IPS-18a (cell line): ENCODE measurements around the gene EHD3.

ENCODE experiments used
- H3K27ac ChIP-seq: one replicate; pipeline ENCODE4 v1.5.1; 2013; ENCODE audit warnings: low read length
- H3K27me3 ChIP-seq: one replicate; pipeline ENCODE4 v1.6.1; 2013; ENCODE audit warnings: mild to moderate bottlenecking, low read length; ENCODE audit not compliant: control insufficient read depth, insufficient read depth
- H3K36me3 ChIP-seq: one replicate; pipeline ENCODE4 v1.6.1; 2013; ENCODE audit warnings: low read depth, low read length; ENCODE audit not compliant: control insufficient read depth
- H3K4me1 ChIP-seq: one replicate; pipeline ENCODE4 v1.6.1; 2013; ENCODE audit warnings: low read depth, low read length; ENCODE audit not compliant: control insufficient read depth
- H3K4me3 ChIP-seq: one replicate; pipeline ENCODE4 v1.5.1; 2013; ENCODE audit warnings: low read length
- H3K9ac ChIP-seq: one replicate; pipeline ENCODE4 v1.6.1; 2013; ENCODE audit warnings: mild to moderate bottlenecking, low read length, moderate library complexity
- H3K9me3 ChIP-seq: one replicate; pipeline ENCODE4 v1.6.1; 2013; ENCODE audit warnings: low read depth, low read length; ENCODE audit not compliant: control insufficient read depth

Gene EHD3

DNA sequence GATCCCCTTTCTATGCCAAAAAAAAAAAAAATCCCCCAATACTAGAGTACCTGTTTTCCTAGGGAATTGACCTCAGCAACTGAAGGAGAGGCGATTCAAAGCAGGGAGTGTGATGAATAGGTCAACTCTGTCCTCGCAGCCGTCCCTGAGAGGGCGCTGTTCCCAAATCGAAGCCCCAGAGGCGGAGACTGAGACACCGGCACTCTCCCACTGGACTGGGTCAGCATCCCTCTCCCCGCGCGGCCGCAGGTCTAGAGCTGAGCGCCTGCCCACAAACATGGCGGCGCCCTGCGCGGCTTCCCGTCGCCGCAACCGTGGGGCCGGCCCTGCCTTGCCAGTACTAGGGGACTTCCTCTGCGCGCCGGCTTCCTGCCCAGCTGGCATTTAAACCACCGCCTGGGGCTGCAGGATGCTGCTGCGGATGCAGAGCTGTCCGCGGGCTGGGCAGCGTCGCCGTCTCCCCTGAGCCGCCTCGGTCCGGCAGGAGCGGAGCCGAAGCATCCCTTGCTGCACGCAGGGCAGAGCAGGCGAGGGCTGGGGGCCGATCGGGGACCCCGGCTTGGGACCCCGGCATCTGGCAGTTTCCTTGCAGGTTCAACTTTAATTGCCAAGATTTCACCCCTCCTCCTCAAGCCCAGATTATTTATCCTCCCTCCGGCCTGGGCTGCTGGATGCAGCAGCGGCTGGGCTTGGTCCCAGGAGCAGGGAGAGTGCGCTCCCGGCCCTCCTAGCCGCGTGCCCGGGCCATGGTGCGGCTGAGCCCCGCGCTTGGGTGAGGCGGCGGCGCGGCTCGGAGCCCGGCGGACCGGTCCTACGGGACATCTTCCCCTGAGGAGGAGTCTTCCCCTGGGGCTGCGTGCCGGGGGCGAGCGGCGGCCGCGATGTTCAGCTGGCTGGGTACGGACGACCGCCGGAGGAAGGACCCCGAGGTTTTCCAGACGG lies at the start of gene EHD3:
Gene EHD3, plus strand, starts transcription at position 412 of the 942 bp plus-strand sequence. Its CDS starts 470 bp downstream, at position 882.
- no peak within 1 kb of the TSS for H3K27ac ChIP-seq
- H3K4me3 ChIP-seq, result peak within 1 kb of the TSS; percentile 80
- peaks cover 10% of the 10 kb centered on the region for H3K27me3 ChIP-seq
- peaks cover 4% of the 10 kb centered on the region for H3K4me1 ChIP-seq
- H3K9ac ChIP-seq, result no peak within 1 kb of the TSS
- H3K9me3 ChIP-seq, result no peaks in the 10 kb centered on the region
- H3K36me3 ChIP-seq, result no peaks in the 10 kb centered on the region

DNA sequence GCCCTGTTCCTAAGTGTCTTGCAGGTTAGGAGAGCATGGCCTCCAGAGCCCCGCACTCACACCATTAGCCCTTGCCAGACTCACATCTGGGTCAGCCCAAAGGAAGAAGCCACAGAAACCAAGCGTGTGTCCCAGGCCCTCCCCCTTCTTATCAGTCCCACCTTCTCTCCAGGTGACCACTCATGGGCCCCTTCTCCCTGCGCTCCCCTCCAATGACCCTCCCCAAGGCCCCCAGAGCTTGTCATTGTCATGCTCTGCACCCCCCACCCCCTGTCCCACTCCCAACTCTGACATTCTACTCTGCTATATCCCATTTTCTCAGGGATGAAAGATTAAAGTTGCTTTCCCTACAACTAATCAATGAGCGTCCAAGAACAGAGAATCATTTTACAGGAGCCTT lies 46.8 kb upstream of the EHD3 start:
- Histone ChIP-seq H3K27ac (no peak overlapping the region), H3K4me1 (no peaks in the 10 kb centered on the region), H3K27me3 (no peaks in the 10 kb centered on the region), H3K4me3 (no peak overlapping the region), H3K9me3 (no peaks in the 10 kb centered on the region), H3K9ac (no peak overlapping the region), H3K36me3 (no peaks in the 10 kb centered on the region)

DNA sequence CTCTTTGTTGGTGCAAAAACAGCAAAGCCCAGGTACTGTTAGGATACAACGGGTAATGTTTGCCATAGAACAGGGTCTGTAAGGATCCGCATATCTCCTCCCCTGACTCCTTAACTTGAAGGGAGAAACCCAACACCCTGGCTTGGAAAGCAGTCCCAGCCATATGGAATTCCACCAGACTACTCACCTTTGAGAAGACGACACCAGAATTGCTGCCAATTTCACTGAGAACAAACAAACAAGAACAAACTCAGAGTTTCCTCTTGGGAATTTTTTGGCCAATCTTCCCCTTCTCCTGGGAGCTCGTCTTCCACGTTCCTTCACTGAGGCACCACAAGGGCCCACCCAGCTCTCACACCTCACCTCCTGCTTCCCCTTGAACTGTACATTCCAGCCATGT lies 45.8 kb upstream of the EHD3 start:
- Histone ChIP-seq H3K9me3 (no peaks in the 10 kb centered on the region), H3K4me1 (no peaks in the 10 kb centered on the region)

DNA sequence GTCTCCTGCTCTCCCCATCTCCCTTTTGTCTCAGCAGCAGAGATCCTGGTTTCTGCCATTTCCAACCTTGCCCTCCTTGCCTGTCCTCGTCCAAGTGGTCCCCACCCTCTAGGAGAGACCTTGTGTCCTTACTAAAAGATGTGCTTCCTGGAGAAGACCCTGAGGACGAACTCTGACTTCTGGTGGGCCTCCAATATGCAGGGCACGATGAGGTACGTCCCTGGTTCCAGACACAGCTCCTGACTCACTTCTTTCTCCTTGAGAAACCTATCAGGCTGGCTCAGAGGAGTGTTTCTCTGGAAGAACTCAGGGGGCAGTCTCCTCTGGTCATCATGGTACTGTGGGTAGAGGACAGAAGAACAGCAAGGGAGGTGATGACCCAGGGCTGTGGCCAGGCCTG lies 44.8 kb upstream of the EHD3 start:
- Histone ChIP-seq H3K36me3 (no peaks in the 10 kb centered on the region), H3K27ac (no peak overlapping the region), H3K9me3 (no peaks in the 10 kb centered on the region), H3K4me3 (no peak overlapping the region), H3K27me3 (no peaks in the 10 kb centered on the region), H3K4me1 (no peaks in the 10 kb centered on the region), H3K9ac (no peak overlapping the region)

More for the DNA sequence above, 45.8 kb upstream of the EHD3 start:
- Histone ChIP-seq H3K4me3 (no peak overlapping the region), H3K27ac (no peak overlapping the region), H3K9ac (no peak overlapping the region), H3K36me3 (no peaks in the 10 kb centered on the region), H3K27me3 (no peaks in the 10 kb centered on the region)

DNA sequence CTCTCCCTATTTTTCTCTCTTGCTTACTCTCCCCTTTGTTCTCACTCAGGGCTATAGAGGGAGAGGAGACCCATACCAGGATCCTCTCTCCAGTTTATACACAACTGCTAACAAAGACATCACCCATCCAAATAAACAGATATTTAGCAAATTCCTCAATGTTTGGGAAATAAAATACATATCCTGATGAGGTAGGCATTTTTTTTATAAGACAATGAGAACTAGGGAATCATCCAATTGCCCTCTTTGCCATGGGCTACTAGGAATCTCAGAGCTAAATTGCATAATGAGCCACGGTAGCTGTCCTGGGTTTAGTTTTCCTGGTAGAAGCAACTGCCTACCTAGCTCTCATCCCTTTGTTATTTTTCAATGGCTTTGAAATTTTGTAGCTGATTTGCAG lies 43.8 kb upstream of the EHD3 start:
- Histone ChIP-seq H3K27ac (no peak overlapping the region), H3K4me1 (no peaks in the 10 kb centered on the region), H3K9ac (no peak overlapping the region)

DNA sequence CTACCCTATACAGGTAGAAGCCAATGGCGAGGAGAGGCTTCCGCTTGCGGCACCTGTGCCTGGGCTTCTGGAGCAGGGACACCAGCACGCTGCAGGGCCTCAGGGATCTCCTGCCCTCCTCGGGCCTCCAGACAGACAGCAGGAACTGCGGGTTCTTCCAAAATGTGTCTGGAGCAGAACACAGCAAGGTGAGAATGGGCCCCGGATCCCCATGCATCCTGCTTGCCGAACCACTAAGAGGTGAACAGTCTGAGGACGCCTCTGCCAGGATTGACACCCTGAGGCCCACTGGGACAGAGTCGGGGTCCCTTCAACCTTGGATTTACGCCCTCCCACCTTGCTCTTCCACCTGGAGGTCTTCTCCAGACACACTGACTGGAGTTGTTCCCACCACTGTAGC lies 42.0 kb upstream of the EHD3 start:
- Histone ChIP-seq H3K27me3 (no peaks in the 10 kb centered on the region), H3K27ac (no peak overlapping the region), H3K9me3 (no peaks in the 10 kb centered on the region), H3K9ac (no peak overlapping the region), H3K4me1 (no peaks in the 10 kb centered on the region), H3K4me3 (no peak overlapping the region), H3K36me3 (no peaks in the 10 kb centered on the region)

More for the DNA sequence above, 43.8 kb upstream of the EHD3 start:
- H3K9me3 ChIP-seq, result no peaks in the 10 kb centered on the region
- H3K4me3 ChIP-seq, result no peak overlapping the region
- H3K36me3 ChIP-seq, result no peaks in the 10 kb centered on the region
- no peaks in the 10 kb centered on the region for H3K27me3 ChIP-seq

DNA sequence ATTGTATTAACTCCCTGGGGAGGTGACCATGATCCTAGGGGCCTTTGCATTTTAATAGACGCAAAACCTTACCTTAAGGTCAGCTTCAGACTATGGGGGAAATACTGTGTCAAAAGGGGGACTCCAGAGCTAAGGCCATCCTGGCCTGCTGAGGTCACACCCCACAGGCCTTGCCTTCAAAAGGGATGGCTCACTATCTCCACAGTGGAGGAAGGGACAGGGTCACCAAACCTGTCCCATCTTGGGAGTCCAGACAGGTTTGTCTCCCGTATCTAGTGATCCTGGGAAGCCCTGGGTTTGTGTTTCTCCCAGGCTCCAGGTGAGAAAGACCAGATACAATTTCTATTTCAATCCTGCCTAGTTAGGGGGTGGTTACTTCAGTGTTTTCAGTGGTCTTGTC lies 41.6 kb upstream of the EHD3 start:
- H3K9ac ChIP-seq, result no peak overlapping the region

DNA sequence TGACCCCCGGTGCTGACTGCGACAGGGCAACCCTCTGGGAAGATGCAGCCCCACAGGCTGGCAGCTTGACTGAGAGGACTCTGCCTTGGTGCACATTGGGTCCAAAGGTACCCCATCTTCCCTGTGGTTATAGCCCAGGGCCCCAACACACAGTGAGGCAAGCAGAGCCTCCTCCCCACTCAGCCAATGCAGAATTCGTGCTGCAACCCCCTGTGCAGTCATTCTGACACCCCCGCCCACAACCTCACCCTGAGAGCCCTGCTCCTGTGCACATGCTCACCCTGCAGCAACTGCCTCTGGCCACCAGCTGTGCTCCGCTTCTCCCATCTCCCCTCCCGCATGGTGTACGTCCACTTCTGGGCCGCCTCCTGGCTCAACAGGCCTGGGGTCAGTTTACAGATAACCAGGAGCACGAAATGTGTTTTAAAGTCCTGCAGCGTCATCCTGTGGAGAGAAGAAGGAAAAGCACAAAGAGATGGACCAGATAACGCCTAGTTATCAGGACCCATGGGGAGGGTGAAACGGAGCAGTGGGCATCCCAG lies 41.0 kb upstream of the EHD3 start:
- Histone ChIP-seq H3K27me3 (no peaks in the 10 kb centered on the region), H3K27ac (no peak overlapping the region), H3K4me1 (no peaks in the 10 kb centered on the region), H3K4me3 (no peak overlapping the region), H3K36me3 (no peaks in the 10 kb centered on the region), H3K9me3 (no peaks in the 10 kb centered on the region), H3K9ac (no peak overlapping the region)

More for the DNA sequence above, 41.6 kb upstream of the EHD3 start:
- Histone ChIP-seq H3K9me3 (no peaks in the 10 kb centered on the region), H3K27ac (no peak overlapping the region), H3K4me1 (no peaks in the 10 kb centered on the region), H3K4me3 (no peak overlapping the region), H3K27me3 (no peaks in the 10 kb centered on the region), H3K36me3 (no peaks in the 10 kb centered on the region)

DNA sequence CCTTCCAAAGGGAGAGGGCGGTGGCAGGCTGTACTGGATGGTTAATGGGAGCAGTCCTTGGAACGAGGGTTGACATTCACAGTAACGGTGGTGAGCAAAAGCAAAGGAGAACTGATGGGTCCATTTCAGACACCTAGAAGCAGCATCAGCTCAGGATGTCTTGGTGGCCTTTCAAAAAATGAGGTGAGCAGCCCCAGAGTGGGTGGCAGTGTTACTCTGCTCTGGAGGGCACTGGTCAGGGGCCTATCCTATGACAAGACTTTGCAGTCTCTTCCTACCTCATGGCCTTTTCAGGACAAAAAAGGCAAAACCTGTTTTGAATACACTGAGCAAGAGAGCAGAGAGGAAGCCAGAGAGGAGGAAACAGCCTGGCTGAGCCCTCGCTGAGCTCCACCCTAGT lies 40.1 kb upstream of the EHD3 start:
- H3K27ac ChIP-seq, result no peak overlapping the region
- no peaks in the 10 kb centered on the region for H3K27me3 ChIP-seq
- H3K36me3 ChIP-seq, result no peaks in the 10 kb centered on the region
- H3K9me3 ChIP-seq, result no peaks in the 10 kb centered on the region
- no peak overlapping the region for H3K4me3 ChIP-seq
- H3K9ac ChIP-seq, result no peak overlapping the region
- H3K4me1 ChIP-seq, result no peaks in the 10 kb centered on the region

DNA sequence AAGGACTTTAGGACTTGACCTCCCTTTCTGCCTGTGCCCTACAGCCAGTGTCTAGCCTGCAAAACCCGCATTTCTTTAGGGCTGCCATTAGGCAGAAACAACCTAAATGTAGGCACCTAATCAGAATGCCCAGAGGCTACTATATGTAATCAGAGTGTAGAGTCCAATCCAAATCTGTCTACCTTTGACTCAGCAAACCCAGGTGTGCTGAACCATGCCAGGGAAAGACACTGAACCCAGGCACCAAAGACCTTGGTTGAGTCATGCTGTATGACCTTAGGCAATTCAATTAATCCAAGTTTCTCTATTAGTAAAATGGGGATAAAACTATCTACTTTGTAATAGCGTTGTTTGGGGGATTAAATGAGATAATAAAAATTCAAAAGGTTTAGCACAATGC lies 37.3 kb upstream of the EHD3 start:
- no peak overlapping the region for H3K9ac ChIP-seq
- H3K27me3 ChIP-seq, result no peaks in the 10 kb centered on the region
- H3K4me3 ChIP-seq, result no peak overlapping the region
- no peak overlapping the region for H3K27ac ChIP-seq
- H3K4me1 ChIP-seq, result no peaks in the 10 kb centered on the region
- H3K36me3 ChIP-seq, result no peaks in the 10 kb centered on the region
- no peaks in the 10 kb centered on the region for H3K9me3 ChIP-seq

DNA sequence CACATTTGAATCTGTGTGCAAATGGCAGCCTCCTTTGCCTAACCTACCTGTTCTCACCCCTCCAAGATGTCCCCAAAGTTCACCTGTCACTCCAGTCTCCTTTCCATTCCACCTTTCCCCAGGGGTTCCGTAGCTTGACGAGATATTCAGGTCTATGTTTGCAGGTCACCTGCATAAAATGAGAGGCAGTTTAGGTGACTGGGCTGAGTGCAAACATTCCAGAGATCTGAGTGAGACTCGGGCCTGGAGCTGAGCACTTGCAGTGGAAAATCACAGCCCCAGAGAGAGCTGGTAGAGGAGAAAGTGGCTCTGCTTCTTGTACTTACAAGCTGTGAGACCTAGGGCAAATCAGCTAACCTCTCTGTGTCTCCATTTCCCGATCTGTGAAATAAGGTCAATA lies 36.8 kb upstream of the EHD3 start:
- Histone ChIP-seq H3K4me3 (no peak overlapping the region), H3K36me3 (no peaks in the 10 kb centered on the region), H3K4me1 (no peaks in the 10 kb centered on the region), H3K9ac (no peak overlapping the region), H3K27me3 (no peaks in the 10 kb centered on the region), H3K9me3 (no peaks in the 10 kb centered on the region), H3K27ac (no peak overlapping the region)

DNA sequence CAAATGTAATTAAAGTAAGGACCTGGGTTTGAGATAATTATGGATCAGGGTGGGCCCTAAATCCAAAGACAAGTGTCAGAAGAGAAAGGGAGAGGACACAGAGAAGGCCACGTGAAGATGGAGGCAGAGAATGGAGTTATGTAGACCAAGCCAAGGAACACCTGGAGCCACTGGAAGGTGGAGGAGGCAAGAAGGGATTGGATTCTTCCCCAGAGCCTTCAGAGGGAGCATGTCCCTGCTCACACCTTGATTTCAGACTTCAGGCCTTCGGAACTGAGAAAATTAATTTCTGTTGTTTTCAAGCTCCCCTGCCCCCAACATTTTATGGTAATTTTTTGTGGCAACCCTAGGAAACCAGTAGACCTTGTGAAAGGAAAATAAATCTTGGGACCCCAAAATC lies 36.3 kb upstream of the EHD3 start:
- Histone ChIP-seq H3K4me1 (no peaks in the 10 kb centered on the region), H3K4me3 (no peak overlapping the region)

More for the DNA sequence above, 36.3 kb upstream of the EHD3 start:
- no peaks in the 10 kb centered on the region for H3K27me3 ChIP-seq
- H3K9ac ChIP-seq, result no peak overlapping the region
- H3K36me3 ChIP-seq, result no peaks in the 10 kb centered on the region
- no peak overlapping the region for H3K27ac ChIP-seq
- H3K9me3 ChIP-seq, result no peaks in the 10 kb centered on the region
